ENCODE results near the gene NBL1.

Gene NBL1, protein sequence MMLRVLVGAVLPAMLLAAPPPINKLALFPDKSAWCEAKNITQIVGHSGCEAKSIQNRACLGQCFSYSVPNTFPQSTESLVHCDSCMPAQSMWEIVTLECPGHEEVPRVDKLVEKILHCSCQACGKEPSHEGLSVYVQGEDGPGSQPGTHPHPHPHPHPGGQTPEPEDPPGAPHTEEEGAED

DNA sequence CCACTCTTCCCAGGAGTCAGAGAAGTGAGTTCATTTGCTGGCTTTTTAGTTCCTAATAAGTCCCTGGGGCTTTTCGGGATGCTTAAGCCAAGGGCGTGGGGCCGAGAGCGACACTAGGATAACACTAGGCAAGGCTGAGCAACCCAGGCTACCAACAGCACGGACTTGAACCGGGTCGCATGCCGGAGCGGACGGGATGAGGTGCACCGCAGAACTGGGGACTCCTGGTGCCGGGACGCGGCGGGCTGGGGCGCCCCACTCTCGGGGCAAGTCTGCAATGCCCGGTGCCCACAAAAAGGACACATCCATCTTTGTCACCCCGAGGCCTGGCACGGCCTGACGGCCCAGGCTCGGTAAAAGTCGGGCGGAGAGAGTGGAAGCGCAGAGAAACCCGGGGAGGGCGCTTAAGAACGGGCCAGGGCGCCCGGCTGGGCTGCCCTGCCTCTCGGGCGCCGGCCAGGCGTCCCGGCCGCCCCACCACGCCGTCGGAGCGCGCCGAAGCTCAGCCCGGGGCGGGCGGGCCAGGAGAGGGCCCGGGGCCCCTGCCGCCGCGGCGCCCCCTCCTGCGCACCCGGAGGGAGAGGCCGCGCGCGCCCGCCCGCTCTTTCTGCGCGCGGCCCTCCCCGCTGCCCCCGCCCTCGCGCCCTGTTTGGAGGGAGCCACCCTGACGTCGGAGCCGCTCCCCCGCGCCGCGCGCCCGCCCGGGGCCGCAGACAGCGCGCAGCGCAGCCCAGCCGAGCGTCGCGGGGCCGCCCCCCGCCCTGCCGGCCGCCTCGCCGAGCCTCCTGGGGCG is at the start of gene NBL1:
Gene NBL1, plus strand, starts transcription at position 710 of the 793 bp plus-strand sequence. CDS start 10,720 bp downstream, outside the sequence.
- DNase-seq: peak; percentile 89

DNA sequence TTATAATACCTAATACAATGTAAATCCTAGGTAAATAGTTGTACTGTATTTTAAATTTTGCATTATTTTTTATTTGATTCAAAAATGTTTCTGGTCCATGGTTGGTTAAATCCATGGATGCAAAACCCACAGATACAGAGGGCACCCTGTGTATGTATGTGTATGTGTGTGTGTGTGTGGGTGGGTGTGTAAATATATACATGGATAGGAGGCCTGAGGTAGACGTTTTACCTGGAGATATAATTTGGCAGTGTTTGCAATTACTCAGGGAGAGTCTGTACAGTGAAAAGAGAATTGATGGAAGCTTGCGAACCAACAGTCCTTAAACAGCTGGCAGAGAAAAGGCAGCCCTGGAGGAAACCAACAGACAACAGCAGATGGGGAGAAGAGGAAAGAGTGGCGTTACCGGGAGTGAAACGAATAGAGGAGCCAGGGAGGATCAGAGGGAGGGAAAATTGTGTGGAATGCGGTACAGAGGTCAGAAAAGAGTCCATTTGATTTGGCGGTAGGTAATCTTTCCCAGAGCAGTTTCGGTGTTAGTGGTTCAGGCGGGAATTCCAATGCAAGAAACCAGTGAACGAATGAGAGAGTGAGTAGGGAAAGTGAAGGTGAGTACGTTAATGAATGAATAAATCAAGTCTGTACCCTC is 47.9 kb upstream of the NBL1 start:
- no peak for DNase-seq

DNA sequence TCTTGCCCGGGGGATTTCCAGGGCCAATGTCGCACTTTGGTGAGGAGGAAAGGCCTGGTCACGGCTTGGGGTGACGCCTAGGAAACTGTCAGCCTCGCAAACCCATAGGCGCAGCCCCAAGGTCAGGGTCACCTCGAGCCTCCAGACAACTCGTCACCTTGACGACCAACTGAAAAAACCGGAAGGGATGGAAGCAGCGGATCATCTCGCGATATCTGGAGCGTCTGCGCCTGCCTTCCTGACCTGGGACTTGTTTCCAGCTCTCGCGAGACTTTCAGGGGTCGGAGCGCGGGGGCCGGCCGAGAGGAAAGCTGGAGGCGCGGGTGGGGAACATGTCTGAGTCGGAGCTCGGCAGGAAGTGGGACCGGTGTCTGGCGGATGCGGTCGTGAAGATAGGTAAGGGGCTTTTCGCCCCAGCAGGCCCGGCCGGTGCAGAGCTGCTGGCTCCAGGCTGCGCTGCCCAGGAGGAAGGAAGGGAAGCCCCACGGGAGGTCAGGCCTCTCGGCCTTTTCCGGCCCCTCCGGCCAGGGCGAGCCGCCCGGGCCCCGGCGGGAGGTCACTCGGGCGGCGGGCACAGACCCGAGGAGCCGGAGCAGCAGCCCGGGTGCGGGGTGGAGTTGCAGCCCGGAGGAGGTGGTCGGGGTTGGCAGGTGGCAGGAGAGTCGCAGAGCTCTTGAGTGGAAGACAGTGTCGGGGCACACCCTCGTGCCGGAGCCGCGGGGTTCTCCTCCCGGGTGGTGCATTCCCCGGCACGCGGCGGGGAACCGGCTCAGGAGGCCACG is 47.2 kb upstream of the NBL1 start:
- peak; percentile 98 for DNase-seq

DNA sequence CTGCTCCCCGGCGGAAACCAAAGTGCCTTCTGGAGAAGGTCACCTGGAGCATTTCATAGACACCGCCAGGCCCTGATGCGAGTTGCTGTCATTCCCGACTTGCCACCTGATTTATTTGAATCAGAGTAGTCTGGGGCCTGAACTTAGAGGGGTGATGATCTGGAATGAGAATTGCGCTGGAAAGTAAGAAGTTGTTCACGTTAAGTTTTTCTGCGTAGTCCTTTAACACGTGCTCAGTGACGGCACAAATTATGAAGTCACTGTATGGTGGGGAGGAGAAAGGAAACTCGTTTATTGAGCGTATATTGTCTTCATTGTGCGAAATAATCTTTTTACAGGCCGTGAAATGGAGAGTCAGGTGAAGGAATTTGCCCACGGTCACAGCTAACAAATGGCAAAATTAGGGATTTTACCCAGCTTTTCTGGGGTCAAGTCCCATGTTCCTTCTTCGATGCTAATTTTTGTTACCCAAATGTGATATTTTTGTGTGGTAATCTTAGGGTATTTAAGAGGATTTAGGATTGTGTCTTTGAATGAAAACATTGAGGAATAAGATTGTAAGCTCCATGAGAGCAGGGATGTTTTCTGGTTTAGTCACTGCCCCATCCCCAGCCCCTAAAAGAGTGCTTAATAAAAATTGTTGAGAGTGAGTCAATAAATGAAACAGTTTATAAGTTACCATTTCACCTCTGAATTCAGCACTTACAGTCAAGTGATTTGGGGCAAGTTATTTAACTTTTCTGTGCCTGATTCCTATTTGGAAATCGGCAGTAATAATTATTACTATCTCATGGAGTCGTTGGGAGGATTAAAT is 46.4 kb upstream of the NBL1 start:
- DNase-seq: no peak

DNA sequence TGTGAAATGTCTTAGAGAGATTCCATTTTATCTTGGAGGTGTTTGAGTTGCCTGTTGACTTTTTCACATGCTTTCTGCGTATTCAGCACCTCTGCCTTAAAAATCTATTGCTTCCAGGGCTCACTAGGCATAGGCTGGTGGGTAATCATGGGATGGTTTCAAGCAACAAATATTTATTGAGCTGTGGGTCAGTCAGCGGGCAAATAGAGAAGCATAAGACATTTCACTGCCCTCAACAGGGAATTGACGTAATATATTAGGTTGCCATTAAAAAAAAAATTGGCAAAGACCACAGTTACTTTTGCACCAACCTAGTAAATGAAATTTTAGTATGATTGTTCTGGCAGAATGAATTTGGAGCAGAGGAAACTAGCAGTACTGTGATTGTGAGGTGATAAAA is 44.3 kb upstream of the NBL1 start:
- no peak for DNase-seq

DNA sequence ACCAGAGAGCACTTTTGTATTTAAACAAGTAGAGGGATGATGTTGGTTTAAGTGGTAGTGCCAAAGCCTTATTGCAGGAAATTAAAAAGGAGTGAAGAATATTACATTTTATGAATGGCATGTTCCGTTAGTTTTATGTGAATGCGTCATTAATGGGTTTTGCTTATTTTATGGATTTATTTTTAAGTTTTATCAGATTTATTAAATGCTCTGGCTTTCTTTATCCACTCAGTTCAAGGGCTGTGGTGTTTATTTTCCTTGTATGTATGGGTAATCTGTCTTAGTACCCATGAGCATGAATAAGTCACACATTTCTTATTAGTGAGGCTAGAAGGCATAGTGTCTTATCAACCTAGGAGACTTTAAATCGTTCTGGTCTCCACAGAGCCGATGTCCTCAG is 41.6 kb upstream of the NBL1 start:
- DNase-seq: no peak

DNA sequence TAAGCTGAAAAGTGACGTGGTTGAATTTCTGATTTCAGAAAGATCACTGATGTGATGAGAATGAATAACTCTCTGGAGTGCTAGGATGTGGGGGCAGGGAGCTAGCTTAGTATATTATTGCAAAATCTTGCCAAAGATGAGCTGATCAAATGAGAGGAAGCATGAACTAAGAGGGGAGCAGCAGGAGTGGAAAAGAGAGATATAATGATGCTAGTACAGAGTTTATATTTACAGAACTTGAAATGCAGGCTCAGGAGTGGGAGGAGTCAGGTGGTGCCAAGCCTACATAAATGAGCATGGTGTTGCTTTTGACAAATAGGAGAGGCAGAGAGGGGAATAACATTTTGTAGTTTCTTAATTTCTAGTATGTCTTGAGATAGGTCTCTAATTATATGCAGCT is 38.1 kb upstream of the NBL1 start:
- no peak for DNase-seq

DNA sequence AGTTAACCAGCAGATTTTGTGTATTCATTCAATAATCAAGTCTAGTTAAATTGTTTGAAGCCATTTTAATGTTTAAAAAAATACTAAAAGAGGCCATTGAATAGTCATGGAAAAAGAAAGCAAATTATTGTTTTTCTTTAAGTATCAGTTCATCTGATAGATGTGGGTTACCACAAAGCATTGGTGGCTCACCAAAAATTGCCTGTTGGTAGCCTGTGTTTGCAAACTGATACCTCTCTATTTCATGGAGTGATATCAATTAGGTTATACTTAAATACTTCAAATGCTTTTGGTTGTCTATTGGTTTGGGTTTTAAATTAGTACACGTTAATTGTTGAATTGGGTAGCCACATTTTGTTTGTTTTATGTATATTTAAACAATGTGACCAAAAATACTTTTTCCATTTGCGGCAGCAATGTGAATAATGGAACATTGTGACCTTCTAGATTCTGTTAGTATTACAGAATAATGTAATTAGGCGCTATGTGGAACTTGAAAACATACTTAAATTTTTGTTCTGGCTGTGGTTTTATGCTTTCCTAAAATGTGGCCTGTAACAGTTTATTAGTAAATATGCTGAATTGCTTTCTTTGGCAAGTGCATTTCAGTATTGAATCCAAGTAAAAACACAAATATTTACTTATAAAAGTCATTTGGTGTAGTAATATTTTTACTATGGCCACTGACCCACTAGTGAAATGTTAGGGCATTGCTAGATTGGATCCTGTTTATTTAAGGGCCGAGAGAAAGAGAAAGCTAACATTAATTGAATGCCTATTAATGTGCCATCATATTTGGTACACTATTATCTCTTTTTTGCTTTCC is 37.1 kb upstream of the NBL1 start:
- DNase-seq: peak; percentile 75

DNA sequence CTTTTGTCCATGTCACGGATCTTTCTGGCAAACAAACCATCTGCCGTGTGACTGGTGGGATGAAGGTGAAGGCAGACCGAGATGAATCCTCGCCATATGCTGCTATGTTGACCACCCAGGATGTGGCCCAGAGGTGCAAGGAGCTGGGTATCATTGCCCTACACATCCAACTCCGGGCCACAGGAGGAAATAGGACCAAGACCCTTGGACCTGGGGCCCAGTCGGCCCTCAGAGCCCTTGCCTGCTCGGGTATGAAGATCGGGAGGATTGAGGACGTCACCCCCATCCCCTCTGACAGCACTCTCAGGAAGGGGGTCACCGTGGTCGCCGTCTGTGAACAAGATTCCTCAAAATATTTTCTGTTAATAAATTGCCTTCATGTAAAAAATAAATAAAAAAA is 35.9 kb upstream of the NBL1 start:
- DNase-seq: no peak

DNA sequence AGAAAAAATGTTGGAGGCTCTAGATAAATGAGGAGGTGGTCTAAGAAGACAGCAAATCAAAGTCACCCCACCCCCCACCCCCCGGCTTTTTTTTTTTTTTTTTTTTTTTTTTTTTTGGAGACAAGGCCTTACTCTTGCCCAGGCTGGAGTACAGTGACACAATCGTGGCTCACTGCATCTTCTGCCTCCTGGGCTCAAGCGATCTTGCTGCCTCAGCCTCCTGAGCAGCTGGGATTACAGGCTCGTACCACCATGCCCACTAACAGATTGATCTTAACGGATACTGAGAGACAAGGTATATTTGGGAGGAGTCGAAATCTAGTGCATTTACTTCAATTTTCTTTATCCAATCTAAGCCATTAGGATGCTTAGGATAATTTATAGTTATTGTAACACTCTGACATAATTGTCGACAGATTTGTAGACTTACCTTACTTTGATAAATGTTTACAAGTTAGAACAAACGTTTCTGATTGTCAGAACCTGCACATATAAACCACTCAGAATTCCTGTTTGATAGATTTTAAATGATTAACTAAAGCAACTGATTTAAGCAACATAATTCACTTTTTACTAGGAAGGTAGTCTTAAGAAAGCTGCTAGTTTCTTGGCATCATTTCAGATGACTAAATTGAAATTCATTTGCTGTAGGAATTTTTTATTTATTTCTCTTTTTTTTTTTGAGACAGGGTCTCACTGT is 33.7 kb upstream of the NBL1 start:
- DNase-seq: no peak

DNA sequence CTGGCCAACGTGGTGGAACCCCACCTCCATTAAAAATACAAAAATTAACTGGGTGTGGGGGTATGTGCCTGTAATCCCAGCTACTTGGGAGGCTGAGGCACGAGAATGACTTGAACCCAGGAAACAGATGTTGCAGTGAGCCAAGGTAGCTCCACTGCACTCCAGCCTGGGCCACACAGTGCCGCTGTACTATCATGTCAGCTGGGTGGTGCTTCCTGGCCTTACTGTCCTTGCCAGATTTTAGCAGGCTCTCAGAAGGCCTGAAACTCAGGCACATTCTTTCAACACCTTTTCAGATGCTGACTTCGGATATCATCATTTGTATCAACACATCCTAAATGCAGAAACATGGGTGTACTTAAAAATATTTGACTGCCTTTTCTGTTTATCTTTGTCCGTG is 31.6 kb upstream of the NBL1 start:
- DNase-seq: no peak

DNA sequence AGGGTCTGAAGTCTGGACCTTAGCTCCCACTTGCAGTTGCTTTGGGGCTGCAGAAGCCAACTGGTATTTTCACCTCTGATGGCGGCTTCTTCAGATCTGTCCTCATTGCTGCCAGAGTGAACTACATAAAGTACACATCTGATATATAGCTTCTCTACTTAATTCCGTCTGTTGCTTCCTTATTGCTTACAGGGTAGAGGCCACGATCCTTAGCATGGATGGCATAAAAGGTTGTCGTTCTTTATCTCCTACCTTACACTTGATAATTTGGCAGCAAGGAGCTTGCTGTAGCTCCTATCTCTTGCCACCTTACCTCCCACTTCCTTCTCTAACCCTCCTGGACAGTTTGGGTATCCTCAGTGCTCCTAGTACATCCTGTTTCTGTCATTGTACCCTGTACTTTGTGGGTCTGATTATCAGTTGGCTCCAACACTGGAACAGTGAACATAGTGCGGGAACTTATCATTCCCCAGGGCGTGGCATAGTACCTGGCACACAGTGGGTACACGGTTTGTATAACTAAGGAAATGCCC is 30.9 kb upstream of the NBL1 start:
- no peak for DNase-seq

DNA sequence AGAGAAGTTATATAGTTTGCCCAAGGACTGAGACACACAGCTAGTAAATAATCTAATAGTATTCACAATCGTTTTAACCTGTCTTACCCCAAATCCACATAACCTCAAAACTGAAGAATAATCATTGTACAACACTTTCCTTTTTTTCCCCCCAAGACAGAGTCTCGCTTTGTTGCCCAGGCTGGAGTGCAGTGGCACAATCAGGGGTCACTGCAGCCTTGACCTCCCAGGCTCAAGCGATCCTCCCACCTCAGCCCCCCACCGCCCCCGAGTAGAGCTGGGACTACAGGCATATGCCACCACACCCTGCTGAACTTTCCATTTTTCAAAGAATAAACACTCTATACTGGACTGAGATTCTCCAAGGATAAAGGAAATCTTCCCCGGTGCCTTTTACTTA is 28.7 kb upstream of the NBL1 start:
- no peak for DNase-seq

DNA sequence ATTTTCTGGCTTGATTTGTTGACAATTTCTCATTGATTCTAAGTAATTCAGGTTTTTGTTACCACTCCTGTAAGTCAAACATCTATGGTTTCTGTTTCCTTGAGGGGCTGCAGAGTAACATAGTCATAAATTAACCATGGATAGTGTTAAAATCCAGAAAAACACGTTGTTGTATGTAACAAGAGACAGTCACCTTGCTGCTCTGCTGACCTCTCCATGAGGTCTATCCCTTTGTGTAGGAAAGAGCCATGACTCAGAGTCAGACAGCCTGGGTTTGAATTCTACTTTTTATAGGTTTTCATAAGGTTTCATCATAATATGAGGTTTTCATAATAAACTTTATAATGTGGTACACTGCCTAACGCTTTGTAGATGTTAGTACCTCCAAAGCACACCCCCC is 27.6 kb upstream of the NBL1 start:
- DNase-seq: no peak

DNA sequence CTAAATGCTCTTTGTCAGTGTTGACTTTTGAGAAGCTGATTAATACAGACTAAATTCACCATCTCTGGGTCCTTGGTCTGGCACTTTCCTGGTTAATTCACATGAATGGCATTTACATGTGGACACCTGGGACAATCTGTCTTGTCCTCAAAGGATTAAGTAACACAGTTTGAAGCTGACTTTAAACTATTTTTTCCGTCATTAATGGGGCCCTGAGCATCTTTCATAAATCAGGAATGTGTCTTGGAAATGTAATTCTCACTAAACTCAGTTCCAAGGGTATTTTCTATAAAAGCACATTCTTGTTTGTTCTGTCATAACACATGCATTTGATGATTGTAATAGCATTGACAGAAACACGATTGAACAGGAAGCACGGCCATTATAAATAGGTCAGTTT is 26.7 kb upstream of the NBL1 start:
- no peak for DNase-seq

DNA sequence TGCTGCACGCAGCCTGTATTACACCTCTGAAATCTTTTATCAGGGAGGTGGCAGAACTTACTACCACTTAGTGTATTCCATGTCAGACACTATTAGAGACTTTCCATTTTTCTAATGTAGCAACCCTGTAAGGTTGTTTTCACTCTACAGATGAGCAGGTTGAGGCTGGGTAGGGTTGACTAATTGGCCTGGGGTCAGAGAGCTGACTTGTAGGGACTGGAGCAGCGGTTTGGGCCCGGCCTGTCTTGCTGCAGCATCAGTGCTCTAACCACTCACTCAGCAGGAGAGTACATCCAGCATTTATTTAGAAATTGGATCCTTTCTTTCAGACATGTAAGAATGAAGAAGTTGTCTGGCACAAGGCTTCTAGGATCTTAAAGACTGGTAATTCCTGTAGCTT is 25.7 kb upstream of the NBL1 start:
- DNase-seq: no peak

DNA sequence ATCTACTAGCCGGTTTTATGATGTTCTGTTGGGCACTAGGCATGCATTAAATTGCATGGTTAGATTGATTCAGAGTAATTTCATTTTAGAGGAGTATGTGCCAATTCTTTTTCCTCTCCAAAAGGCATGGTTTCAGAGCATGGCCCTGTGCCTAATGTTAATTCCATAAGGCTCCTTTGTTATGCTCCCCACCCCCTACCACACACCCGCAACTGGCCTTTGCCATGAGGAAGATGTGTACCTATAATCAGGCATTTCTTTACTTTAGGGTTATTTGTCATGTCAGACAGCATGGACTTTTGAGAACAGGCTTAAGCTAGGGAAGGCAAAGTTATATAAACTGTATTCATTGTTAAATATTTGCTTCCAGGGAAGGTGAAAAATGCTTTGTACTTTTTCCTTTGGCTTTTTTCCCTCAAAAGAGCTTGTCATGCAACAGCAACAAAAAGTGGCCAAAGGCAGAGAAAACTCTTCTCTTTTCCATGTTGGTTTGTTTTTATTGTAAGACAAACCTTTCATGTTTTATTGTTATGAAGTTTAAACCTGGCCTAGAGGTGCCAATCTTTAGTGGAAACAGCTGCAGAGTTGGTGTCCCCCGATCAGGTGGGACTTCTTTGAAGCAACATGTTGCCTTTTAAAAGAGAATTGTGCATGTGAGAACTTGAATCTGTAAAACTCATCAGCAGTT is 24.3 kb upstream of the NBL1 start:
- no peak for DNase-seq

DNA sequence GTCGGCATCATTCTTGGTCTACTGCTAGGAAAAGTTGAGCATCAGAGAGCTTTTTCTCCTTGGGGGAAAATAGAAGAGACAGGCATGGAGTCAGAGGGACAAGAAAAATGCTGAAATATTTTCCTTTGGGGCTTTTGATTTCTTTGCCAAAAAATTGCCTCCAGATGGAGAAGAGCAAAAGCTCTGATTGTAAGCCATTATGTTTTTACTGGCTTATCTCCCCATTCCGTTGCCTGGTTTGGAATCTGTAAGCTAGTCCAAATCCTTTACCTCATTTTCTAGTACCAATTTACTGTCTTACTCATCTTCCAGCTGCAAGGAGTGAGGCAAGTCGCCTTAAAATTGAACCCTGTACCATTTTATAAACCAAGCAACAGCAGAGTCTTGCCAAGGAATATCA is 23.3 kb upstream of the NBL1 start:
- no peak for DNase-seq

DNA sequence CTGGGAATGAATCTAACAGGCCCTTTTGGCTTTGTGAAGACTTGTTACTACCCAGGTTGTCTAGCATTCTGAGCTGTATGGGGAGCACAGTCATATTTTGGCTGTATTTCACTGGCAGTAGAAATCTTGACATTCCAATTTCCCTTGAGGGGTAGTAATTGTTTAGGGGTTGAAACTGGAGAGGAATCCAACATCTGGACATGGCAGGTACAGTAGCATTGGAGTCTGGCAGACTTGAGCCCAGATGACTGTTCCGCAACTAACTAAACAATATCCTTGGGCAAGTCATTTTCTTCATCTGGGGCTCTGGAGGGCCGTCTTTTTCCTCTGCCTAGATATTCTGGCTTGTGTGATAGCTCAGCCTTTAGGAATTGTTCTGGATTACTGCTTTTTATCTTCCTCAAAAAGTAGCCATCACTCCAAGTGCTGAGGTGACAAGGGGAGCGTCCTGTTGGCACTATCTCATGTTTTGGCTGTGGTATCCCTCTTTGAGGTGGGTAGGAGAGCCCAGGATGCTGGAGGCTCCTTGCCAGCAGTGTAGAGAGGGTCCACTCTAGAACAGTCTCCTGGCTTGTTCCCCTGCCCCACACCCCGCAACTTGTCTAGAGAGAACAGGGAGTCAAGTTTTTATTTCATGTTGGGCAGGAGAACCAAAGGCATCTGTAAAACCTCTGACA is 22.7 kb upstream of the NBL1 start:
- DNase-seq: no peak

DNA sequence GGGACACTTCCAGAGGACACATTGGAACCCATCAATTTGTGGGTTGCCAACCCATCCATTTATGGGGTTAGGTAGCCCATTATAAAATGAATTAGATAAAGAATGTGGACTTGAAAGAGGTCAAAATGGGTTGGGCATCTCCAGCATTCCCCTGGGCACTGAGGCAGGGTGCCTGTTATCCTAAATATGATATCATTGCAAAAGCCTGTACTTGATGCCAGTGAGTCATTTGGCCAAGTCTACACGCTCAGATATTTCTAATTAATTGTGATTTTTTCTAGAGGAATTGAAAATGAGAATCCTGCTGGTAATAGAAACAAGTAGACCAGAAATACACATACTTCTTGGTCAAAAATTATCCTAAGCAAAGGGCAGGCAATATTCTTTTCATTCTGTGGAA is 21.9 kb upstream of the NBL1 start:
- DNase-seq: no peak

All from activated effector memory CD4-positive, alpha-beta T cell treated with anti-CD3 and anti-CD28 coated beads, Interleukin-2, amount 50 U/mL, for 16 hours (primary cell).